Measurements from ENCODE around the gene PTPRCAP.

Gene PTPRCAP

DNA sequence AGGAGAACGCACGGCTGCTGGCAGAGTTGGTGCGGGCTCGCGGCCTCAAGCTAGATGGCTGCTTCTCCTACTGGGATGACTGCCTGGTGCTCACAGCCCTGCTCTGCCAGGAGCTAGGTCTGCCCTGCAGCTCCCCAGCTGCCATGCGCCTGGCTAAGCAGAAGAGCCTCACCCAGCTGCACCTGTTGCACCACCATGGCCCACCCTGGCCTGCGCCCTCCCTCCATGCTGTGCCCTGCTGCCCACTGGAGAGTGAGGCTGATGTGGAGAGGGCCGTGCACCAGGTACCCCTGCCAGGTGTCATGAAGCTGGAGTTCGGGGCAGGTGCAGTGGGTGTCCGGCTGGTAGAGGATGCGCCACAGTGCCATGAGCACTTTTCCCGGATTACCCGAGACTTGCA, 14.0 kb downstream of the PTPRCAP start:
- no peak for DNase-seq

DNA sequence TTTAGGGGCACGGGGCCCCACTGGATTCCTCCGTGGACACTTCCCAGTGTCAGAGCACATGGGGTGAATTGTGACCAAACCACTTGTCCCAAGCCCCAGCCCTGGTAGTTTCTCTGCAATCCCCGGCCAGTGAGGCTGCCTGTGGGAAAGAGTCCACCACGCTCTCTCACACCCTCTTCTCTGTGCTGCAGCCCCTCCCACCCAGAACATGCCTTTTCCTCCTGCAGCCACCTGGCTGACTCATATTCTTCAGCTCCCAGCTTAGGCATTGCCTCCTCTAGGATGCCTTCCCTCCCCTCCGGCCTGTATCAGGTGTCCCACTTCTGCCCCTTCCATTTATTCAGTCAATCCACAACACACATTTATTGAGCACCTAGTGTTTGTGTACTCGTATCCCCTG, 14.6 kb downstream of the PTPRCAP start:
- no peak for DNase-seq

DNA sequence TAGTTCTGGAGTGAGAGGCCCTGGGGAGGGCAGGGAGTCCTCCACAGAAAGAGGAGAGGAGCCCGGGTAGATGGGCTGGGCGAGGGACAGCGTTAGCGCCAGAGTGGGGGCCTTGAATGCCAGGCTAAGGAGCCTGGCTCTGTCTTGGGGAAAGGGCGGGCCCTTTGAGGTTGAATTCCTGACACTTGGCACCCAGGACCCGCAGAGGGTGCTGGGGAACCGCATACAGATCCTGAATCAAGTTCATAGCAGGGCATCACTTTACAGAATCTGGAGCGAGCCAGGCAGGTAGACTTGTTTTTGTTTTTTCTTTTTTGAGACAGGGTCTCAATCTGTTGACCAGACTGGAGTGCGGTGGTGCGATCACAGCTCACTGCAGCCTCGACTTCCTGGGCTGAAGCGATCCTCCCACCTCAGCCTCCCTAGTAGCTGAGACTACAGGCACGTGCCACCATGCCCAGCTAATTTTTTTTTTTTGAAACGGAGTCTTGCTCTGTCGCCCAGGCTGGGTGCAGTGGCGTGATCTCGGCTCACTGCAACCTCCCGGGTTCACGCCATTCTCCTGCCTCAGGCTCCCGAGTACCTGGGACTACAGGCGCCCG, 16.0 kb downstream of the PTPRCAP start:
- no peak for DNase-seq

DNA sequence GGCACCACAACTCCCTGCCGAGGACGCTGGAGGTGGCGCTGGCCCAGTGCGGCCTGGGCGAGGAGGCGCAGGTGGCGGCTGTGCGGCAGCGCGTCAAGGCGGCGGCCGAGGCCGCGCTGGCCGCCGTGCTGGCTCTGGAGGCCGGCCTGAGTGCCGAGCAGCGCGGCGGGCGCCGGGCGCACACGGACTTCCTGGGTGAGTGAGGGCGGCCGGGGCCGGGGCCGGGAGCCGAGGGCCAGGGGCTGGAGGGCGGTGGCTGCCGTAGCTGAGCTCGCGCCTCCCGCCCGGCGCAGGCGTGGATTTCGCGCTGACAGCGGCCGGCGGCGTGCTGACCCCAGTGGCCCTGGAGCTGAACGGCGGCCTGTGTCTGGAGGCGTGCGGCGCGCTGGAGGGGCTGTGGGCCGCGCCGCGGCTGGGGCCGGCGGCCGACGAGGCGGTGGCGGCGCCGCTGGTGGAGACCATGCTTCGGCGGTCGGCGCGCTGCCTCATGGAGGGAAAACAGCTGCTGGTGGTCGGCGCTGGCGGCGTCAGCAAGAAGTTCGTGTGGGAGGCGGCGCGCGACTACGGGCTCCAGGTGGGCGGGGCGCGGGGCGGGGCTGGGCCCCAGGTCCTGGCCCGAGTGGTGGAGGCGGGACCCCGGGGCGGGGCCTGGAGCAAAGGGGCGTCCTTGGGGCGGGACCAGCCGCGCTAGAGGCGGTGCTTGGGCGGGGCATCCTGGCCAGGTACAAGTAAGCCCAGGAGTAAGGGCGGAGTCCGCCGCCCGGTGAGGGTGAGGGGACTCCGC, 16.6 kb downstream of the PTPRCAP start:
- DNase-seq: peak; percentile 98

DNA sequence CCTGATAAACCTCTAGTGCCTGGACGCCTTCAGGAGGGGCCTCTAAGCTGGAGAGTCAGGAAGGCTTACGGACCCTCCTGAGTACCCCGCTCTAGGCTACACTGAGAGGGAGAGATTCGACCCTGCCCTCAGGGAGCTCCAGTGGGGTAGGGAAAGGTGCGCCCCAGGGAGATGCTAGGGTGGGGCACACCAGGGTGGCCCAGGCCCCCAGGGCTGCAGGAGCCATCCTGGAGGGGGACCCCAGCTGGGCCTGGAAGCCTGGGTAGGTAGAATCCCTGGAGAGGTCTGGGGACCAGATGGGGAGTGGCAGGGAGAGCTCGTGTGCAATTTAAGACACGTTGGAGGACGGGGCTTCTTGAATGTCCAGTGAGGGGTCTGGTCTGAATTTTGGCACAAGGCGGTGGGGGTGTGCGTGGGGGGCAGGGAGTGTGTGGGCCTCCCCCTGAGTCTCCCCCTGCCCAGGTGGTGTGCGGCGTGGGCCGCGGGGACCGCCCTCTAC, 17.3 kb downstream of the PTPRCAP start:
- peak in 1 of 2 donors; percentile 40 for DNase-seq

DNA sequence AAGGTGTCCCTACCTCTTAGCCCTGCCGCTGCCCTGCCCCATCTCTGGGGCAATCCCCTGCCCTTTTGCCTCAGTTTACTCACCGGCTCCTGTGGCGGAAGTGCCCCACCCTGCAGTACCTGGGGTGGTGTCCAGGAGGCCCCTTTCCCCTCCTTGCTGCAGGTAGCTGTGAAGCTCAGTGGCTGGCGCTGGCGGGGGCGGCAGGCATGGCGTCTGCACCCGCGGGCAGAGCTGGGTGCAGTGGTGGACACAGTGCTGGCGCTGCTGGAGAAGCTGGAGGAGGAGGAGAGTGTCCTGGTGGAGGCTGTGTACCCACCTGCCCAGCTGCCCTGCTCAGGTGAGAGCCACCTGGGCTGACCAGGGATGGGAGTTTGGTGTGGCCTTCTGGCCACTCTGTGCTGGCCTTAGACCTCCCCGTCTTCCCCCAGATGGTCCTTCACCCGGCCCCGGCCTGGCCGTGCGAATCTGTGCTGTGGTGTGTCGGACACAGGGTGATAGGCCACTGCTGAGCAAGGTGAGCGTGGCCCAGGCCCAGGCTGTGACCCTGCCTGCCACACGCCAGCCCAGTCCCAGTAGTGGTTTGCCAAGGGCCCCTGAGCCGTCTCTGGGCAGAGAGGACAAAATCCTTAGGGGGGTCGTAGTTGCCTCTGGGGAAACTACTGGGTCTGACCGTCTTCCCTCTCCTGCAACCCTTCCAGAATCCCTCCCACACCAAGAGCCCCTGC, 18.0 kb downstream of the PTPRCAP start:
- peak in 1 of 2 donors; percentile 13 for DNase-seq

DNA sequence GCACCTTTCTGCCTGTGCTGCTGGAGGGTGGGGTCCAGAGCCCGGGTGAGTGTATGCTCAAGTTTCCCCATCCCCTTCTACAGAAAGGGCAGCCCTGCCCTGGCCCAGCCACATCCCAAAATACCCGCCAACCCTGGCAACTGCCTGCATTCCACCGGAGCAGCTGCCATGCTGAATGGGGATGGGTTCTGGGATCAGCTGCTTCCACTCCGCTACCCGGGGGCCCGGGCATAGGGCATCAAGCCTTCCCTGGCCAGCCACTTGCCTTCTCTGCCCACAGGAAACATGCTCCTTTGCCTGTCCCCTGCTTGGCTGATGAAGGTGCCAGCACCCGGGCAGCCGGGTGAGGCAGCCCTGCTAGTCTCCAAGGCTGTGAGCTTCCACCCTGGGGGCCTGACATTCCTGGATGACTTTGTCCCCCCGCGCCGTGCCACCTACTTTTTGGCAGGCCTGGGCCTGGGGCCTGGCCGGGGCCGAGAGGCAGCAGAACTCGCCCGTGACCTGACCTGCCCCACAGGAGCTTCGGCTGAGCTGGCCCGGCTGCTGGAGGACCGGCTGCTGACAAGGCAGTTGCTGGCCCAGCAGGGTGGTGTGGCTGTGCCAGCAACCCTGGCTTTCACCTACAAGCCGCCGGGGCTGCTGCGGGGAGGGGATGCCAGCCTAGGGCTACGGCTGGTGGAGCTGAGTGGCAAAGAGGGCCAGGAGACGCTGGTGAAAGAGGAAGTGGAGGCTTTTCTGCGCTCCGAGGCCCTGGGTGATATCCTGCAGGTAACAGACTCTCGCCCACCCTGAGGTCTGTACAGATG, 18.8 kb downstream of the PTPRCAP start:
- peak in 1 of 2 donors; percentile 36 for DNase-seq

DNA sequence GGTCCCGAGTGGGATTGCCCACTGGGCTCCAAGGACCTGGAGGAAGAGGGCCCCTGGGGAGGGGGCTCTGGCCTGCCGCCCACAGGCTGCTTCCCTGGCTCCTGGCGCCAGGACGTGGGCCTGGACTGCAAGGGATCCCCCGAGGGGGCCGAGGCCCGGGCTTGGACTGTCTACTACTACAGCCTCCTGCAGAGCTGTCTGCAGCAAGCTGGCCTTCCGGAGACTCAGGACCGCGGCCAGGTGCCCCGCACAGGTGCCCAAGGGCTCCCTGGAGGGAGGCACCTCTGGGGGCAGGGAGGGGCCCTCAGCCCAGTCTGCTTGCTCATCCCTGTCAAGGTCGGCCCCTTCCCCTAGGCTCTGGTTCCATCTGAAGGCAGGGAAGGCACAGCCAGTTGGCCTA, 20.1 kb downstream of the PTPRCAP start:
- DNase-seq: no peak

DNA sequence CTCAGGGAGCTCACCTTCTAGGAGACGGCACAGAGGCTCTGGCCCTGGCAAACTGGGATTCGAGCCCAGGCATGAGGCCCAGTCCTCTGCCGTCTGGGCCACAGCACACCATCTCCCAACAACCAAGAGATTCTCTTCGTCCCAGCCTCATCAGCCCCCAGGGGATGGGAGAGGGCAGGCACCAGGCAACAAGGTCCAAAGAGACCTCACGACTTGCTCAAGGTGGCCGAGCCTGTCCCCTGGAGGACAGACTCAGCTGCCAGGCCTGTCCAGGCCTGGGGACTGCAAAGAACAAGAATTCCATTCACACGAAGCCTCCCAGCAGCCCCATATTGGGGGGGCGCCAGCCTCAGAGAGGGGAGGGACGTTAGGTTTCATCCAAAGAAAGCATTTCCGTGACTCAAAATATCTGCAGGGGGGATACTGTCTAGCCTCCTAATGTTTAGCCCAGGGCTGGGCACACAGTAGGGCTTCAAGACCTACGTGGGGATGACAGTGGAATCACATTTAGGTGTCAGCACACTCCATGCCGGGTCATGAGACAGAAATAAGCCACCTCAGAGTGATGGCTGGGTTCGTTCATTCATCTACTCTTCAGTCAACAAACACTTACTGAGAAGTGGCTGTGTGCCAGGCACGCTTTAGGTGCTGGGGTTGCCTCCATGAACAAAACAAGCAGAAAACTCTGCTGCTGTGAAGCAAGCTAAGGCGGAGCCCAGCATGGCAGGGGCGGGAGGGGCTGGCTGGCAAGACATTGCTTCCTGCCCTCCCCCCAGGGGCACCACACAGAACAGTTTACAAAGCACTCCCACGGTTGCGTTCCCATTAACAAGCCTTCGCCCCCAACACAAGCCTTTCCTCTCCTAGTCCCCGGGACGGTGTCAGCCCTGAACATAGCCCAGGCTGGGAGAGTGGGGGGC, 20.8 kb downstream of the PTPRCAP start:
- peak; percentile 74 to 80 for DNase-seq

DNA sequence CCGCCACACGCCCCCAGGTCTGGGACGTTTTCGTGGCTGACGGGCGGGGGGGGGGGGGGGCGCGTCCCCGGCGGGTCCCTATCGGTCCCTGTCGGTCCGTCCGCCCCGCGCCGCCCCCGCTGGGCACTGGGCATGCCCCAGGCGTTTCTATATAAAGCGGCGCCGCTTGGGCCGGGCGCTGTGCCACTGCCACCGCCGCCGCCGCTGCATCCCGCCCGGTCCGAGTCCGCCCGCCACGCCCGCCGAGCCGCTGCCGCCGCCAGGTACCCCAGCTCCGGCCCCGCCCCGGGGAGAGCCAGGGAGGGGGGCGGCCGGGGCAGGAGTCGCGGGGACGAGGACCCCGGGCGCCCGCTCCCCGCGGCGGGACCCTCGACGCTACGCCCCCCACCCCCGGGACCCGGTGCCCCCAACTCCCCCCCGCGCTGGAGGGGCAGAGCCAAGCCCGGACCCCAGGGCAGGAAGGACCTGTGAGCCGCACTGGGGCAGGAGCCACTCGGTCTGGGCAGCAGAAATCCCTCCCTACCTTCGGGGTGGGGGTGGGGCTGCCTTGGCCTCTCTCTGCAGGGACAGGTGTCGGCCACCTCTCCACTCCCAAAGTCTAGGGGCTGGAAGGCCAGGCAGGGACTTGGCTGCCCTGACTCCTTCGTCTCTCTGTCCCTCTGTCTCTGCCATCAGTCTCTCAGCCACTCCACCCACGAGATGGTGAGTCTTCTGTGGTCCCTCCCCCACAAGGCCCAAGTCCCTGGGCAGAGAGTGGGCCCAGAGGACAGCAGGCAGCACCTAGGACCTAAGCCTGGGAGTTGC, 21.8 kb downstream of the PTPRCAP start, which contains the start of gene CARNS1:
CARNS1 (plus strand) TSS at position 178 of the 804 bp plus-strand sequence; CDS start at position 700, 522 bp downstream.
- no peak for DNase-seq

DNA sequence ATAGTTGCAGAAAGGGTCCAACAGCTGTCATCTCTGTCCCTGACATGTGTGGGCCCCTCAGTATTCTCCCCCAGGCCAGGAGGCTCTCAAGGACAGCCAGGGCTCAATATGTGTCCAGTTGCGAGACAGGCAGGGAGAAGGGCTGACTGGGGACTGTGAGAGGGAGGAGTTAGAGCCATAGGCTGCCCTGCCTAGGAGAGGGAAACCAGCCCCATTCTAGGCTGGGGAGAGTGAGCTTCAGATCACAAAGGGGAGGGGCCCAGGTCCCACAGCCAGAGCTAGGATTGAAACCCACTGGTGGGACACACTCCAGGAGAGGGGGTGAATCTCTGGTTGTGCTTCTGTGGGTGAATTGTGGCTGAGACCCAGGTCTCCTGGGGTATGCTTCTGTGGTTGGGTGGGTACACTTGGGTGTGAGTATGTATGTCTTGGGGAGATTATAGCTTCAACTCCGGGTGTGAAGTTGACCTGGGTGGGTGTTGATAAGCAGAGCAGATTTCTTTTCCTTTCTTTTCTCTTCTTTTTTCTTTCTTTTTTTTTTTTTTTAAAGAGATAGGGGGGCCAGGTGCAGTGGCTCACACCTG, 24.1 kb downstream of the PTPRCAP start:
- DNase-seq: no peak

DNA sequence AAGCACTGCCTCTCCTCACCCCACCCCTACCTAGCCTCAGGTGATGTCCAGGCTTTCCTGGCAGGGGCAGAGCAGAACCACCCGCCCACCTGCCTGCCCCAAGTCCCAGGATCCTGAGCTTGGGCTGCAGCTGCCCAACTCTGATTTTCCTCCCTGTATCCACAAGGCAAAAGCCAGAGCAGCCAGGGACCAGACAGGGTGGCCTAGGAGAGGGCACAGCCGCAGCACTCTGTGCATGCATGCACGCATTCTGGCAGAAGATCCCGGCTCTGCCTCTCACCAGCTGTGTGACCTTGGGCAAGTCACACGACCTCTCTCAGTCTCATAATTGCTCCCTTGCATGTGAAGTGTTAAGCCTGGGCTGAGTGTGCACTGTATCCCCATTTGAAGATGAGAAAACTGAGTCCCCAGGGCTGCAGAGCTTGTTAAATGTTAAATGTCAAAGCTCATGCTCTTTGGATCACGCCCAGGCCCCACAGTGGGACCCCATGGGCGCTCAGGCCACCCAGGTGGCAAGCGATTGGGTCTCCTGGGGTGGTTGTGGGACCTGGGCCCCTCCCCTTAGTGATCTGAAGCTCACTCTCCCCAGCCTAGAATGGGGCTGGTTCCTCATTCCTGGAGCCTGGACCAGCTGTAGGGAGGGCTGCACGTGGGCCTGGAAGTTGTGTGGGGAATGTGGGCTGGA, 24.8 kb downstream of the PTPRCAP start:
- DNase-seq: no peak

DNA sequence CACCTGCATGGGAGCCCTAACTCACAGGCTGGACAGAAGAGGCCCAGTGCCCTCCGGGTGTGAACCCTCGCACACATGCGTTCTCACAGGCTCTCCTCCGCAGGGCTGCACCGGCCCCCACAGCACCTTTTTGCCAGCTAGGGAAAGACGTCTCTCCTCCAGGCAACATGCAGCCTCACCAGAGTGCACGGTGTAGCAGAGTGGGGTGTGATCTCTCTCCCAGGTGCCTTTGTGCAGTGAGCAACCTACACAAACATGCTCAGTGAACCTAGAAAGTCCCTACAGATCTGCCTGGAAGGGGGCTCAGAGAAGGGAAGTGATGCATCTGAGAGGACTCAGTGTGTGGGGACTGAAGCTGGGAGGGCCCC, 25.7 kb downstream of the PTPRCAP start:
- no peak for DNase-seq

DNA sequence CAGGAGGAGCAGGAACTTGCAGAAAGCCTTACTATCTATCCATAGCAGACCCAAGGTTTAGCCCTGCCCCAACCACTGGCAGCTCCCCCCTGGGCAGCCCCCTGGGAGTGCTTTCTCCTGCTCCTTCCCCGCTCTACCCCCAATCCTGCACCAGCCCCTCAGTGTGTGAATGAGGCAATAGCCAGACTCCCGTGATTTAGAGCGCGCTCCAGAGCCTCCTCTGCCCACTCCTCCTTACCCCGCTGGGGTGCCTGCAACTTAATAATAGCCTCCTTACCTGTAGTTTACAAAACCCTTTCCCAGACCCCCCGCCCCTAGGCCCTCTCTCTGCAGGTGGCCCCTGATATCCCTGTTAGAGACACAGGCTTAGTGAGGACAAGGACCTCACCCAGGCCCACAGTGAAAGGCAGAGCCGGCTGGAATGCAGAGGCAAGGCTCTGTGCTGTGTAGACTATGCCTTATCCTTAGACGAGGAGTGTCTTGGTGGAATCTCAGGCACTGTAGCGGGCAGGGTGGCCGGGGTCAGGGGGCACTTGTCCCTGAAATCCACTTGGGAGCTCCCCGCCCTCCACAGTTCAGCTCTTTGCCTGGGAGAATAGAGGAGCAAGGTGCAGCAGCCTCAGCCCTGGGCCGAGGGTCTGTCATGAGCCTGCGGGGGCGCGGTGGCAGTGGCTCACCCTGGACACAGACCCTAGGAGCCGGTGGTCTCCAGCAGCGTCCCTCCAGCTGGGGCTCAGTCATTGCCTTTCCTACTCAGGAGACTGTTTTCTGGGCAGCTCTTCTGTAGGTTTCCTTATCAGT, 26.3 kb downstream of the PTPRCAP start:
- DNase-seq: no peak

DNA sequence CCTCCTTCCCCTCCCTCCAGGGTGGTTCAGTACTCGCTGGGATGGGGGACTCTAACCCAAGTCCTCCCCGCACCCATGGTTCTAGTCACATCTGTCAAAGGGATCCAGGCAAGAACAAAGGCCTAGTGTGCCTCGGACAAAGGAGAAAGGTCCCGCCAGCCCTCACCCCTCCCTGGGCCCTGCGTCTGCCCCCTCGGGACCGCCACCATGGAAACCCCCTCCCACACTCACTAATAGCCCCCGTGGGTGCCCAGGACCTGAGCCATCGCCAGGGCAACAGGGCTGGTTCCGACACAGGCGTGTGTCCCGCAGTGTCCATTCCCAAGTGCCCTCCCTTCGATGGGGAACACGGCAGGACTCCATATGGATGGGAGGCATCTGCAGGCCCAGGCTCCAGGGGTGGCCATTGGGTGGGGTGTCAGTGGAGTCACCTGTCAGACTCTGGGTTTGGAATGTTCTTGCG, 27.1 kb downstream of the PTPRCAP start:
- no peak for DNase-seq

DNA sequence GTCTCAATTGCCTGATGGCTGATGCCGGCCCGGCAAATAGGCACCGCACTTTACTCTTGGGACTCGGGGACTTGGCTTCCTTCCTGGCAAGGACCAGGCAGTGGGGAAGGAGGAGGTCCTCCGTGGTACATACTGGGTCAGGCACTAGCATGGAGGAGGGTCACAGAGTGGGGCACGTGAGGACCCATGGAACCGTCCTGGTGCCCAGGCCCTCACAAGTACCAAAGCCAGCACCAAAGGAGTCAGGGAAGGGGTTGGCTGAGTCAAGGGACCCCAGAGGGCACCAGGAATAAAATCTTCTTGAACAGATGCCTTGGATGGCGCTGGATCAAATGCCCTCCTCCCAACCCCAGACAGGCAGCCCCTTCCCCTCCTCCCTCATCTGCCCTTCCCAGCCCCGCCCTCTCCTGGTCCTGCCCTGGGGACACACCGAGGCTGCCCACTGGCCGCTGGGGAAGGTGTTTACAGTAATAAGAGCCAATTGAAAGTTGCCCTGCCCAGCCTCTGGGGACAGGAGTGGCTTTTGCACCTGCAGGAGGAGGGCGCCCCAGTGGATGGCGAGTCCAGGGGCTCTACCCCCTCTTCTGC, 27.6 kb downstream of the PTPRCAP start:
- no peak for DNase-seq

DNA sequence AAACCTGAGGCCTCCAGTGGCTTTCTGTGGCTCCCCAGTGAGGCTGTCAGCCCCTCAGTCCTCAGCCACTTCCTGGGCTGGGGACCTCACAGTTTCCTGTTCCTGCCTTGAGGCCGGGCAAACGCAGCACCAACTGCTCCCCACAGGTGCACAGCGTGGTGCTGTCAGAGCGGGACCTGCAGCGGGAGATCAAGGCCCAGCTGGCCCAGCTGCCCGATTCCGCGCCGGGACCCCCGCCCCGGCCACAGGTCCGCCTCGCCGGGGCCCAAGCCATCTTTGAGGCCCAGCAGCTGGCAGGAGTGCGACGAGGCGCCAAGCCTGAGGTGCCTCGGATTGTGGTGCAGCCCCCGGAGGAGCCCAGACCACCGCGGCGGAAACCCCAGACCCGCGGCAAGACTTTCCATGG, 28.2 kb downstream of the PTPRCAP start:
- peak in 1 of 2 donors; percentile 56 for DNase-seq

DNA sequence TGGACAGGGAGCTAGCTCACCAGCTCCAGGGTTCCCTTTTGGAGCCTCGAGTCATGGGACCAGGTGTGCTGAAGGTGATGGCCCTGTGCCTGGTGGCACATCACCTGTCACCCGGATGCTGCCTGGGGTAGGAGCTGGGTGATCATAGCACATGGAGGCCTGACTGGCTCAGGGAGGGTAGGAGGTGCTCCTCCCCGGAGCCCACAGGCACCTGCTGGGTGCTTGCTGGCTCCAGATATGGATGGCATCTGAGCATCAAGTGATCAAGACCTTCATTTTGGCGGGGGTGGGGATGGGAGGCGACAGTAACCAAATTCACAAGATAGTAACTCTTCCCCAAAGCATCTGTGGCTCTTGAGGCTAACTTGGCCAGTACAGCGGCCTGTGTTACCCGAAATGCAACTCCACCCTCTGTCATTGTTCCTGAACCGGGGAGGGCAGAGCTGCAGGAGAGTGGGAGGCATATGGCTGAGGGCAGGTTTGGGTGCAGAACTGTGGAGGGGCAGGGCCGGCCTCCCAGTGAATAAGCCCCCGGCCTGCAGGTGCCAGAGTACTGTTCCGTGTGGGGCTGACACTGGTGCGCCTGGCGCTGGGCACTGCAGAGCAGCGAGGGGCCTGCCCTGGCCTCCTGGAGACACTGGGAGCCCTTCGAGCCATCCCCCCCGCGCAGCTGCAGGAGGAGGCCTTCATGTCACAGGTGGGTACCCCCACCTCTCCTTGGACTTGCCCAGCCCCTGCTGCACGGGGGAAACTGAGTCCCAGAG, 28.9 kb downstream of the PTPRCAP start:
- no peak for DNase-seq
